Mononuclear cell (primary cell): ENCODE results near the gene TTN. TPM values are rescaled to one million over a fixed set of nuclear protein-coding genes. Genes with fewer than 3 reads are reported as not detected.

ENCODE experiments used
- H3K27me3 ChIP-seq: 2 replicates; pipeline ENCODE4 v1.6.0; 2011; ENCODE audit warnings: low read length, control low read depth; ENCODE audit not compliant: insufficient read depth
- H3K4me1 ChIP-seq: 2 replicates; pipeline ENCODE4 v1.5.1; 2011; ENCODE audit warnings: mild to moderate bottlenecking, low read length, control low read depth; ENCODE audit not compliant: insufficient read depth
- H3K4me3 ChIP-seq: 2 replicates; pipeline ENCODE4 v1.5.1; 2011; ENCODE audit warnings: mild to moderate bottlenecking, low read length, moderate library complexity
- H3K9me3 ChIP-seq: 2 replicates; pipeline ENCODE4 v1.5.1; 2011; ENCODE audit warnings: low read depth, mild to moderate bottlenecking, control low read depth, low read length
- total RNA-seq: library from RNA; depleted of rRNA; stranded (reverse); fragments of >200 nt; gene quantifications from one replicate; pipeline ENCODE4 v1.2.3, GENCODE V29; 2012

The TTN gene
- total RNA-seq, 1 donor = 47.6 TPM

- Histone ChIP-seq H3K4me1 (peaks cover 25% of the 10 kb centered on the region), H3K27me3 (no peaks in the 10 kb centered on the region), H3K9me3 (no peaks in the 10 kb centered on the region), H3K4me3 (no peak overlapping the region)
These were observed 330.7 kb downstream of the TTN start for GRCh38 chr2:178476477-178476876.

Other genes starting within 250 kb of the TTN start
- 33.9 TPM for gene CCDC141, start 242.7 kb upstream of the TTN start, total RNA-seq